Endothelial cell of umbilical vein (primary cell): ENCODE data around the gene COMMD7.

ENCODE experiments used
- GATA2 ChIP-seq: IDR thresholded peaks from 2 replicates; pipeline ENCODE4 v1.7.0; 2011; ENCODE audit warnings: low read depth, mild to moderate bottlenecking, moderate library complexity, mixed read lengths, low read length; ENCODE audit not compliant: insufficient read length, insufficient read depth
- POLR2A ChIP-seq: IDR thresholded peaks from 2 replicates; pipeline ENCODE4 v1.6.1; 2012; ENCODE audit warnings: low read depth, mild to moderate bottlenecking, control low read depth, low read length

DNA sequence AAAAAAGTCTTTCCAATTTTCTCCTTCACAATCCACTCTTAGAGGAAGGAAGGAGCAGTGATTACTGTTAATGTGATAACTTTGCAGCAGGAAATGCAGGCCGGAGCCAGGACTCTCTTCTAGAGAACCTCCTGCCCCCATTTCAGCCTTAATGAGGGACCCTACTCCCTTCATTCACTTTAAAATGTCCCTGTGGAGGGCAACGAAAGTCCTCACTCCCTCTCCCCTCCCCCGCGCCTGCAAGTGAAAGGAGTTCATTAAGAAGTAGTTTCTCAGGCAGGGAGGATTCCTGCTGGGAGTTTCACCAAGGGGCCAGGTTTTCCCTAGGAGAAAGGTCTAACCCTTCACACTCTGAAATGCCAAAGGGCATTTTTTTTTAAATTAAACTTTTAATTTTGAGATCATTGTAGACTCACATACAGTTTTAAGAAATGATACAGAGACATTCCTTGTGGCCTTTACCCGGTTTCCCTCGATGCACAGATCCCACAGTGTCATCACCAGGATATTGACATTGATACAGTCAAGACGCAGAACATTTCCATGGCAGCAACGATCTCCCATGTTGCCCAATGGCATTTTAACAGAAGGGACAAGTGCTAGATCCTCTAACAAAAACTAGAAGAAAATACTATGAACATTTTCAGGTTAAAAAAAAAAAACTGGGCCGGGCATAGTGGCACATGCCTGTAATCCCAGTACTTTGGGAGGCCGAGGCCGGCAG, 6.8 kb upstream of the COMMD7 start:
- TF ChIP-seq POLR2A (no peak), GATA2 (no peak)
